Trophoblast cell (in vitro differentiated cells and primary cell): ENCODE measurements around the gene BMS1.

ENCODE experiments used
- DNase-seq, 2 donors: peaks; one replicate each; pipeline ENCODE4 v3.0.0-alpha.2; 2016
- H2AFZ ChIP-seq: 2 replicates; pipeline ENCODE4 v1.6.1; 2013; ENCODE audit warnings: low read length, moderate library complexity, mild to moderate bottlenecking; ENCODE audit not compliant: insufficient read depth, poor library complexity
- H2AK5ac ChIP-seq: 2 replicates; pipeline ENCODE4 v1.6.1; 2013; ENCODE audit warnings: mild to moderate bottlenecking, low read length
- H2BK120ac ChIP-seq: 2 replicates; pipeline ENCODE4 v1.6.1; 2013; ENCODE audit warnings: low read length, mild to moderate bottlenecking, moderate library complexity; ENCODE audit not compliant: insufficient read depth, poor library complexity
- H2BK12ac ChIP-seq: 2 replicates; pipeline ENCODE4 v1.6.1; 2013; ENCODE audit warnings: mild to moderate bottlenecking, low read length, moderate library complexity
- H2BK5ac ChIP-seq: 2 replicates; pipeline ENCODE4 v1.6.1; 2013; ENCODE audit warnings: low read length, low read depth, moderate library complexity, mild to moderate bottlenecking; ENCODE audit not compliant: poor library complexity
- H3K14ac ChIP-seq: 2 replicates; pipeline ENCODE4 v1.6.1; 2013; ENCODE audit warnings: mild to moderate bottlenecking, low read length
- H3K18ac ChIP-seq: 2 replicates; pipeline ENCODE4 v1.6.1; 2013; ENCODE audit warnings: mild to moderate bottlenecking, low read length
- H3K23ac ChIP-seq: 2 replicates; pipeline ENCODE4 v1.6.1; 2013; ENCODE audit warnings: low read length
- H3K27ac ChIP-seq: 2 replicates; pipeline ENCODE4 v1.5.1; 2013; ENCODE audit warnings: low read depth, mild to moderate bottlenecking, inconsistent platforms, low read length, moderate library complexity
- H3K27me3 ChIP-seq: 2 replicates; pipeline ENCODE4 v1.6.1; 2013; ENCODE audit warnings: inconsistent platforms, mild to moderate bottlenecking, low read length, moderate library complexity; ENCODE audit not compliant: insufficient read depth
- H3K36me3 ChIP-seq, 2 experiments: 1 replicate in 1 of 2; 2 replicates in 1 of 2; pipeline ENCODE4 v1.6.1; 2013; ENCODE audit warnings: low read length in 2 of 2, mild to moderate bottlenecking in 2 of 2, moderate library complexity in 1 of 2; ENCODE audit not compliant: insufficient read depth in 2 of 2, control insufficient read depth in 1 of 2
- H3K4ac ChIP-seq: 2 replicates; pipeline ENCODE4 v1.6.1; 2013; ENCODE audit warnings: low read depth, mild to moderate bottlenecking, low read length, moderate library complexity
- H3K4me1 ChIP-seq, 2 experiments: 1 replicate in 1 of 2; 2 replicates in 1 of 2; pipeline ENCODE4 v1.6.1; 2013; ENCODE audit warnings: low read length in 2 of 2, mild to moderate bottlenecking in 2 of 2, moderate library complexity in 1 of 2; ENCODE audit not compliant: insufficient read depth in 2 of 2, control insufficient read depth in 1 of 2
- H3K4me2 ChIP-seq: 2 replicates; pipeline ENCODE4 v1.6.1; 2013; ENCODE audit warnings: inconsistent platforms, mild to moderate bottlenecking, low read length, moderate library complexity
- H3K4me3 ChIP-seq: 2 replicates; pipeline ENCODE4 v1.5.1; 2013; ENCODE audit warnings: mild to moderate bottlenecking, low read depth, low read length, inconsistent platforms
- H3K79me1 ChIP-seq: one replicate; pipeline ENCODE4 v1.6.1; 2013; ENCODE audit warnings: low read length
- H3K79me2 ChIP-seq: 2 replicates; pipeline ENCODE4 v1.6.1; 2013; ENCODE audit warnings: low read length, mild to moderate bottlenecking; ENCODE audit not compliant: control insufficient read depth, insufficient read depth, poor library complexity
- H3K9ac ChIP-seq: 2 replicates; pipeline ENCODE4 v1.6.1; 2013; ENCODE audit warnings: mild to moderate bottlenecking, low read length
- H3K9me3 ChIP-seq: 2 replicates; pipeline ENCODE4 v1.6.1; 2013; ENCODE audit warnings: low read depth, mild to moderate bottlenecking, control low read depth, inconsistent platforms, low read length; ENCODE audit not compliant: insufficient read depth
- H4K12ac ChIP-seq: 2 replicates; pipeline ENCODE4 v1.6.1; 2013; ENCODE audit warnings: low read depth, mild to moderate bottlenecking, low read length, moderate library complexity
- H4K8ac ChIP-seq: 2 replicates; pipeline ENCODE4 v1.6.1; 2013; ENCODE audit warnings: low read depth, mild to moderate bottlenecking, low read length, moderate library complexity
- H4K91ac ChIP-seq: one replicate; pipeline ENCODE4 v1.6.1; 2013; ENCODE audit warnings: low read depth, mild to moderate bottlenecking, low read length, moderate library complexity
- WGBS: extraction: QIAGEN DNeasy Blood & Tissue Kit; methylation state at CpG from one replicate; pipeline ENCODE4 v1.1.7; 2013; ENCODE audit warnings: missing lambda C conversion rate; ENCODE audit not compliant: insufficient read length, insufficient coverage; ENCODE audit errors: extremely low coverage; 5-methylcytosine and 5-hydroxymethylcytosine counted together

BMS1 gene

DNA sequence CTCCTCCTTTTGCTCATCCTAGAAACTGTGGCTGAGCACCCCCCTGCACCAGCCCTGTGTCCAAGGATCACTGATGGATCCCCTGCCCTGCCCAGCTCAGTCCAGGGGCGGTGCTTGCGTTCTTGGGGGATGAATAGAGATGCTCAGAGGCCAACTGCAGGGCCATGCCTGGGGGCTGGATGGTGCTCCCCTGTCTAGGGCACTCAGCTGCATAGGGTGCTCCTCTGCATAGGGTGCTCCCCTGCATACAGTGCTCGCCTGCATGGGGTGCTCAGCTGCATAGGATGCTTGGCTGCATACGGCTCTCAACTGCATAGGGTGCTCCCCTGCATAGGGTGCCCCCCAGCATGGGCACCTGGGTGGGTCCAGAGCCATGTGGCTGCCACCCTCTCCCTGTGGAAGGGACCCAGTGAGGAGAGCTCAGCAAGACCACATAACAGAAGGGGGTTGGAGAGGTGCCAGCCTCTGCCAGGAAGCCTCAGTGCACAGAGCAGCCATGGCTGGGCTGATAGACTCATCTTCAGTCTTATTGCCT, 95.0 kb downstream of the BMS1 start:
- H3K4me3 ChIP-seq: no peak overlapping the region
- H3K9ac ChIP-seq: no peak overlapping the region
- no peak overlapping the region for H3K14ac ChIP-seq
- no peak overlapping the region for H3K27ac ChIP-seq
- H2AK5ac ChIP-seq: no peak overlapping the region
- no peaks in the 10 kb centered on the region for H3K79me2 ChIP-seq
- H3K79me1 ChIP-seq: no peaks in the 10 kb centered on the region
- no peak overlapping the region for H4K91ac ChIP-seq
- no CpG with 5 or more reads among the region's 4 CpGs for WGBS
- H3K4me1 ChIP-seq: no peaks in the 10 kb centered on the region
- H3K36me3 ChIP-seq: no peaks in the 10 kb centered on the region
- no peak overlapping the region for H2BK120ac ChIP-seq
- no peaks in the 10 kb centered on the region for H3K27me3 ChIP-seq
- no peak overlapping the region for H2BK5ac ChIP-seq
- H3K4me2 ChIP-seq: no peak overlapping the region
- H4K8ac ChIP-seq: no peak overlapping the region
- H4K12ac ChIP-seq: no peak overlapping the region
- H2BK12ac ChIP-seq: no peak overlapping the region
- H3K9me3 ChIP-seq: peaks cover 9% of the 10 kb centered on the region
- no peak overlapping the region for H3K18ac ChIP-seq
- DNase-seq: no peak
- H3K23ac ChIP-seq: no peak overlapping the region
- H3K4ac ChIP-seq: no peak overlapping the region
- no peak overlapping the region for H2AFZ ChIP-seq

DNA sequence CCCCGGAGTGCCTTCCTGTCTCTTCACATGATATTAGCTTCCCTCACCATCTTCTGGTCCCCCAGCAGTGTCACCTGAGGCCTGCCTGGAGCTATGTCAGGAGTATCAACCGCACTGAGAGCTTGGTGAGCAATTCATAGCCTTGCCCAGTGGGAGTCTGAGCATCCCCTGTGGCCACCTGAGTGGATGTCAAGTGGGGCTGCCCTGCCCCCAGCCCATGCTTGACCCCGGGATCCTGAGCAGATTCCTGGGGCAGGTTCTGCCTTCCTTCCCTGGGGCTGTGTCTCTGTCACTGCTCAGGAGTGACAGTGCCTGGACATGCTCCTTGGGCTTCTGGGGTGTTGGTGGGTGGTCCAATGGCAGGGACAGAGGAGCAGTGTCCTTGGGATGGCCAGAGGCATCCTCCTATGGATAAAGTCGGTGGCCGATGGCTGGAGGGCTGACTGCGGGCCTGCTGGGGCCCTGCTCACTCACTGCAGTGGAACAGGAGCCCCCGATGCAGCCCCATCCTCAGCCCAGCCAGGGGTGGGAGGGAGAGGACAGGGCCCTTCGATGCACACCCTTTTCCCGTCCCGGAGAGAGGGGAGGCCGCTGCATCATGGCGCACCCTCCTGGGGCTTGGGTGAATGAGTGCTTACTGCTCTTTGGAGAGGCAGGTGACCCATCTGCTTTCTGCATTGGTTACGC, 95.7 kb downstream of the BMS1 start:
- no peak for DNase-seq
- no peak overlapping the region for H2AFZ ChIP-seq
- no peak overlapping the region for H2BK12ac ChIP-seq
- H3K4me2 ChIP-seq: no peak overlapping the region
- H3K9me3 ChIP-seq: peaks cover 10% of the 10 kb centered on the region
- H3K4me3 ChIP-seq: no peak overlapping the region
- H3K36me3 ChIP-seq: no peaks in the 10 kb centered on the region
- H2BK120ac ChIP-seq: no peak overlapping the region
- no peak overlapping the region for H2BK5ac ChIP-seq
- H4K8ac ChIP-seq: no peak overlapping the region
- H3K79me1 ChIP-seq: no peaks in the 10 kb centered on the region
- H2AK5ac ChIP-seq: no peak overlapping the region
- H4K91ac ChIP-seq: no peak overlapping the region
- no peaks in the 10 kb centered on the region for H3K79me2 ChIP-seq
- H3K23ac ChIP-seq: no peak overlapping the region
- H3K4me1 ChIP-seq: no peaks in the 10 kb centered on the region
- no peak overlapping the region for H4K12ac ChIP-seq
- no peak overlapping the region for H3K4ac ChIP-seq
- no peak overlapping the region for H3K14ac ChIP-seq
- no peak overlapping the region for H3K18ac ChIP-seq
- H3K9ac ChIP-seq: no peak overlapping the region
- WGBS: no CpG with 5 or more reads among the region's 13 CpGs
- H3K27me3 ChIP-seq: no peaks in the 10 kb centered on the region
- no peak overlapping the region for H3K27ac ChIP-seq

DNA sequence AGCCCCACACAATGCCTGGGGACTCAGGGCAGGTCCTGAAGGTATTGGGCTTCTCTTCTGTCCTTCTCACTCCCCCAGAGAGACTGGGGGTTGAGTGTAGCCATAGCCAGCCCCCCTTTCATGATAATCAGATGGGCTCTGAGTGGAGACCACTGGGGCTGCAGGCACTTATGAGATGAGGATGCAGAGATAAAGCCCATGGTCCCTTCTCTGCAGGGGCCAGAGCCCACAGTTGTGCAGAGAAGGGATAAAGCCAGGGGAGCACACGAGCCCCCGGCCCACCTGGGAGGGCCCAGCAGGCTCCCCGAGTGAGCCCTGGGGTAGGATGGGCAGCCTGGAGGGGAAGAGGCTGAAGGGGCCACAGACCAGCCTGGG, 96.2 kb downstream of the BMS1 start:
- Histone ChIP-seq H4K12ac (no peak overlapping the region), H3K4me1 (no peaks in the 10 kb centered on the region), H3K9me3 (peaks cover 11% of the 10 kb centered on the region), H3K23ac (no peak overlapping the region), H2BK120ac (no peak overlapping the region), H3K27ac (no peak overlapping the region), H3K4ac (no peak overlapping the region), H3K79me2 (no peaks in the 10 kb centered on the region), H2AK5ac (no peak overlapping the region), H2AFZ (no peak overlapping the region), H3K14ac (no peak overlapping the region), H3K4me2 (no peak overlapping the region), H4K8ac (no peak overlapping the region), H3K79me1 (no peaks in the 10 kb centered on the region), H3K36me3 (no peaks in the 10 kb centered on the region), H2BK5ac (no peak overlapping the region), H3K4me3 (no peak overlapping the region), H4K91ac (no peak overlapping the region), H3K9ac (no peak overlapping the region), H2BK12ac (no peak overlapping the region), H3K18ac (no peak overlapping the region), H3K27me3 (no peaks in the 10 kb centered on the region)
- WGBS: no CpG with 5 or more reads among the region's 3 CpGs
- DNase-seq: no peak

GRCh38 chr10:42879380-42880254, 97.0 kb downstream of the BMS1 start:
- no peak overlapping the region for H4K91ac ChIP-seq
- no peaks in the 10 kb centered on the region for H3K27me3 ChIP-seq
- H3K23ac ChIP-seq: no peak overlapping the region
- no peak overlapping the region for H2AFZ ChIP-seq
- H3K36me3 ChIP-seq: no peaks in the 10 kb centered on the region
- H3K79me1 ChIP-seq: no peaks in the 10 kb centered on the region
- no peak overlapping the region for H3K14ac ChIP-seq
- no peak overlapping the region for H3K4me2 ChIP-seq
- no peak overlapping the region for H2BK120ac ChIP-seq
- WGBS: no CpG with 5 or more reads among the region's 30 CpGs
- no peak overlapping the region for H3K9ac ChIP-seq
- no peak for DNase-seq
- H3K4ac ChIP-seq: no peak overlapping the region
- H2BK12ac ChIP-seq: no peak overlapping the region
- H3K18ac ChIP-seq: no peak overlapping the region
- no peak overlapping the region for H2BK5ac ChIP-seq
- no peak overlapping the region for H3K27ac ChIP-seq
- H4K12ac ChIP-seq: no peak overlapping the region
- no peak overlapping the region for H2AK5ac ChIP-seq
- H3K9me3 ChIP-seq: peaks cover 13% of the 10 kb centered on the region
- no peaks in the 10 kb centered on the region for H3K4me1 ChIP-seq
- H3K4me3 ChIP-seq: no peak overlapping the region
- no peaks in the 10 kb centered on the region for H3K79me2 ChIP-seq
- no peak overlapping the region for H4K8ac ChIP-seq
